ENCODE data around the gene NPTX1.

DNA sequence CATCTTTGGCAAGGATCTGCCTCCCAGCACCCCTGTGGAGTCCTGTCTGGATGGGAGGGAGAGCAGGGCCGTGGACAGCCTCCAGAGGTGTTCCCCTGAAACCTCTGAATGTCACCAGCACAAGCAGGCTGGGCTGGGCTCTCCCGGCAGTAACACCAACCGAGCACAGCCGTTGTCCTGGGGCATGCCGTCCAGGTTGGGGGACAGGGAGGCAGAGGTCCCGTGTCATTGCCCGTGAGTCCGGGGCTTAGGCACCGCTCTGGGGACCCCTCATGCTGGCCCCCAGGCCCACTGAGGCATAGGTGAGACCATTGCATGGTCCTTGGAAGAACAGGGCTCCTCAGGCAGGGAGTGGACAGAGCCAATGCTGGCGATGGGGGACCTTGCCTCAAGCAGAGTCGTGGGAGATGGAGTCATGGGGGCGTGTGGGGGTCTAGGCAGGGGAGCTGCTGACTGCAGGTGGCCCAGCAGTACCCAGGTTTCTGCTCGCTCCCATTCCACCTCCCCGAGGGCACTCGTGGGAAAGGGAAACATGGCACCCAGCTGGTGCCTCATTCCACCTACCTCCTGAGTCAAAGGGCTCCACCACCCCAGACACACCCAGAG, 44.0 kb downstream of the NPTX1 start:
- no peak for TF ChIP-seq PPARG (CRISPR knock-in tag; conservative IDR thresholded peaks at IDR 0.05)
- no peak for TF ChIP-seq ZNF333 (CRISPR knock-in tag; IDR thresholded peaks at IDR 0.05; ENCODE audit: borderline replicate concordance)
- TF ChIP-seq, protein P1, sequence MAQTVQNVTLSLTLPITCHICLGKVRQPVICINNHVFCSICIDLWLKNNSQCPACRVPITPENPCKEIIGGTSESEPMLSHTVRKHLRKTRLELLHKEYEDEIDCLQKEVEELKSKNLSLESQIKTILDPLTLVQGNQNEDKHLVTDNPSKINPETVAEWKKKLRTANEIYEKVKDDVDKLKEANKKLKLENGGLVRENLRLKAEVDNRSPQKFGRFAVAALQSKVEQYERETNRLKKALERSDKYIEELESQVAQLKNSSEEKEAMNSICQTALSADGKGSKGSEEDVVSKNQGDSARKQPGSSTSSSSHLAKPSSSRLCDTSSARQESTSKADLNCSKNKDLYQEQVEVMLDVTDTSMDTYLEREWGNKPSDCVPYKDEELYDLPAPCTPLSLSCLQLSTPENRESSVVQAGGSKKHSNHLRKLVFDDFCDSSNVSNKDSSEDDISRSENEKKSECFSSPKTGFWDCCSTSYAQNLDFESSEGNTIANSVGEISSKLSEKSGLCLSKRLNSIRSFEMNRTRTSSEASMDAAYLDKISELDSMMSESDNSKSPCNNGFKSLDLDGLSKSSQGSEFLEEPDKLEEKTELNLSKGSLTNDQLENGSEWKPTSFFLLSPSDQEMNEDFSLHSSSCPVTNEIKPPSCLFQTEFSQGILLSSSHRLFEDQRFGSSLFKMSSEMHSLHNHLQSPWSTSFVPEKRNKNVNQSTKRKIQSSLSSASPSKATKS (CRISPR knock-in tag; IDR thresholded peaks at IDR 0.05): no peak
- TF ChIP-seq EZH2 (conservative IDR thresholded peaks at IDR 0.05; ENCODE audit: low read depth, low read length): no peak
- TF ChIP-seq, protein P2, sequence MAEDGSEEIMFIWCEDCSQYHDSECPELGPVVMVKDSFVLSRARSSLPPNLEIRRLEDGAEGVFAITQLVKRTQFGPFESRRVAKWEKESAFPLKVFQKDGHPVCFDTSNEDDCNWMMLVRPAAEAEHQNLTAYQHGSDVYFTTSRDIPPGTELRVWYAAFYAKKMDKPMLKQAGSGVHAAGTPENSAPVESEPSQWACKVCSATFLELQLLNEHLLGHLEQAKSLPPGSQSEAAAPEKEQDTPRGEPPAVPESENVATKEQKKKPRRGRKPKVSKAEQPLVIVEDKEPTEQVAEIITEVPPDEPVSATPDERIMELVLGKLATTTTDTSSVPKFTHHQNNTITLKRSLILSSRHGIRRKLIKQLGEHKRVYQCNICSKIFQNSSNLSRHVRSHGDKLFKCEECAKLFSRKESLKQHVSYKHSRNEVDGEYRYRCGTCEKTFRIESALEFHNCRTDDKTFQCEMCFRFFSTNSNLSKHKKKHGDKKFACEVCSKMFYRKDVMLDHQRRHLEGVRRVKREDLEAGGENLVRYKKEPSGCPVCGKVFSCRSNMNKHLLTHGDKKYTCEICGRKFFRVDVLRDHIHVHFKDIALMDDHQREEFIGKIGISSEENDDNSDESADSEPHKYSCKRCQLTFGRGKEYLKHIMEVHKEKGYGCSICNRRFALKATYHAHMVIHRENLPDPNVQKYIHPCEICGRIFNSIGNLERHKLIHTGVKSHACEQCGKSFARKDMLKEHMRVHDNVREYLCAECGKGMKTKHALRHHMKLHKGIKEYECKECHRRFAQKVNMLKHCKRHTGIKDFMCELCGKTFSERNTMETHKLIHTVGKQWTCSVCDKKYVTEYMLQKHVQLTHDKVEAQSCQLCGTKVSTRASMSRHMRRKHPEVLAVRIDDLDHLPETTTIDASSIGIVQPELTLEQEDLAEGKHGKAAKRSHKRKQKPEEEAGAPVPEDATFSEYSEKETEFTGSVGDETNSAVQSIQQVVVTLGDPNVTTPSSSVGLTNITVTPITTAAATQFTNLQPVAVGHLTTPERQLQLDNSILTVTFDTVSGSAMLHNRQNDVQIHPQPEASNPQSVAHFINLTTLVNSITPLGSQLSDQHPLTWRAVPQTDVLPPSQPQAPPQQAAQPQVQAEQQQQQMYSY (CRISPR knock-in tag; IDR thresholded peaks at IDR 0.05): no peak
- TF ChIP-seq NR2C2 (CRISPR knock-in tag; IDR thresholded peaks at IDR 0.05; ENCODE audit: borderline replicate concordance): no peak
- TF ChIP-seq, protein P3, sequence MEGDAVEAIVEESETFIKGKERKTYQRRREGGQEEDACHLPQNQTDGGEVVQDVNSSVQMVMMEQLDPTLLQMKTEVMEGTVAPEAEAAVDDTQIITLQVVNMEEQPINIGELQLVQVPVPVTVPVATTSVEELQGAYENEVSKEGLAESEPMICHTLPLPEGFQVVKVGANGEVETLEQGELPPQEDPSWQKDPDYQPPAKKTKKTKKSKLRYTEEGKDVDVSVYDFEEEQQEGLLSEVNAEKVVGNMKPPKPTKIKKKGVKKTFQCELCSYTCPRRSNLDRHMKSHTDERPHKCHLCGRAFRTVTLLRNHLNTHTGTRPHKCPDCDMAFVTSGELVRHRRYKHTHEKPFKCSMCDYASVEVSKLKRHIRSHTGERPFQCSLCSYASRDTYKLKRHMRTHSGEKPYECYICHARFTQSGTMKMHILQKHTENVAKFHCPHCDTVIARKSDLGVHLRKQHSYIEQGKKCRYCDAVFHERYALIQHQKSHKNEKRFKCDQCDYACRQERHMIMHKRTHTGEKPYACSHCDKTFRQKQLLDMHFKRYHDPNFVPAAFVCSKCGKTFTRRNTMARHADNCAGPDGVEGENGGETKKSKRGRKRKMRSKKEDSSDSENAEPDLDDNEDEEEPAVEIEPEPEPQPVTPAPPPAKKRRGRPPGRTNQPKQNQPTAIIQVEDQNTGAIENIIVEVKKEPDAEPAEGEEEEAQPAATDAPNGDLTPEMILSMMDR (CRISPR knock-in tag; IDR thresholded peaks at IDR 0.05): no peak
